ENCODE results near the gene HACD2. TPM values are rescaled to one million over a fixed set of nuclear protein-coding genes. Genes with fewer than 3 reads are reported as not detected.

HACD2 gene
- total RNA-seq, 1 donor = 30.4 TPM

DNA sequence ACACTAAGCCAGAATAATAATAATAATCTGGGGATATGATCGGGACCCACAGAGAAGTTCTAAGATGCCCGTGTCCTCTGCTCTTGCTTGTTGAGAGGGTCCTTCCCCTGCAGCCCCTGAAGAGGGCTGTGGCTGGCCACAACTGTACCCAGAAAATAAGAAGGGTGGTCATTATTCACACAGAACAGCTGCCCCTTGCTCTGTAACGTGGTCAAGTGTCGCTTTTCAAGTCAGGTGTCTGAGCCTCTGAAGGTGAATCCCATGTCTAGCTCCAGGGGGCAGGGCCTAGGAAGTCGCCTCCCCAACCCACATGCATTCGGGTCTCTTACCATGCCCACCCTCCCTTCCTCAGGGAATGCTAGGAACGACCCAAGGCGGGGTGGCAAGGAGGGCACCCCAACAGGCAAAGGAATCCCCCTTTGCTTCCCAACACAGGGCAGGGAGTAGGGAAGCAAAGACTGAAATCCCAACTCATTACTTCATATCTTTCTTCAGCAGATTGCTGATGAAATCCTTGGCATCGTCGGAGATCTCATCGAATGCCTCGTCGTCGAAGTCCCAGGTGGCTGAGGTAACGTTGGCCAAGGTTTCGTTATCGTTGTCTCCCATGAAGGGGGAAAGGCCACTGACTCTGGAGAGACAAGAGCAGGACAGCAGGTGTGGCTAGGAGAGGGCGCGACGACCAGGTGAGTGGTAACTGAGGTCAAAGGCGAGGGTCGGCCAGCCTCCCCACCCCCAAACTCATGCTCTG lies 44.3 kb upstream of the HACD2 start:
- TF ChIP-seq, protein P1, sequence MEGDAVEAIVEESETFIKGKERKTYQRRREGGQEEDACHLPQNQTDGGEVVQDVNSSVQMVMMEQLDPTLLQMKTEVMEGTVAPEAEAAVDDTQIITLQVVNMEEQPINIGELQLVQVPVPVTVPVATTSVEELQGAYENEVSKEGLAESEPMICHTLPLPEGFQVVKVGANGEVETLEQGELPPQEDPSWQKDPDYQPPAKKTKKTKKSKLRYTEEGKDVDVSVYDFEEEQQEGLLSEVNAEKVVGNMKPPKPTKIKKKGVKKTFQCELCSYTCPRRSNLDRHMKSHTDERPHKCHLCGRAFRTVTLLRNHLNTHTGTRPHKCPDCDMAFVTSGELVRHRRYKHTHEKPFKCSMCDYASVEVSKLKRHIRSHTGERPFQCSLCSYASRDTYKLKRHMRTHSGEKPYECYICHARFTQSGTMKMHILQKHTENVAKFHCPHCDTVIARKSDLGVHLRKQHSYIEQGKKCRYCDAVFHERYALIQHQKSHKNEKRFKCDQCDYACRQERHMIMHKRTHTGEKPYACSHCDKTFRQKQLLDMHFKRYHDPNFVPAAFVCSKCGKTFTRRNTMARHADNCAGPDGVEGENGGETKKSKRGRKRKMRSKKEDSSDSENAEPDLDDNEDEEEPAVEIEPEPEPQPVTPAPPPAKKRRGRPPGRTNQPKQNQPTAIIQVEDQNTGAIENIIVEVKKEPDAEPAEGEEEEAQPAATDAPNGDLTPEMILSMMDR (IDR thresholded peaks at IDR 0.05; ENCODE audit: insufficient read depth, low read length) = no peak
- H3K4me3 ChIP-seq (ENCODE audit: low read depth, low read length) = no peak overlapping the region
- DNase-seq (ENCODE audit: low read depth) = no peak

DNA sequence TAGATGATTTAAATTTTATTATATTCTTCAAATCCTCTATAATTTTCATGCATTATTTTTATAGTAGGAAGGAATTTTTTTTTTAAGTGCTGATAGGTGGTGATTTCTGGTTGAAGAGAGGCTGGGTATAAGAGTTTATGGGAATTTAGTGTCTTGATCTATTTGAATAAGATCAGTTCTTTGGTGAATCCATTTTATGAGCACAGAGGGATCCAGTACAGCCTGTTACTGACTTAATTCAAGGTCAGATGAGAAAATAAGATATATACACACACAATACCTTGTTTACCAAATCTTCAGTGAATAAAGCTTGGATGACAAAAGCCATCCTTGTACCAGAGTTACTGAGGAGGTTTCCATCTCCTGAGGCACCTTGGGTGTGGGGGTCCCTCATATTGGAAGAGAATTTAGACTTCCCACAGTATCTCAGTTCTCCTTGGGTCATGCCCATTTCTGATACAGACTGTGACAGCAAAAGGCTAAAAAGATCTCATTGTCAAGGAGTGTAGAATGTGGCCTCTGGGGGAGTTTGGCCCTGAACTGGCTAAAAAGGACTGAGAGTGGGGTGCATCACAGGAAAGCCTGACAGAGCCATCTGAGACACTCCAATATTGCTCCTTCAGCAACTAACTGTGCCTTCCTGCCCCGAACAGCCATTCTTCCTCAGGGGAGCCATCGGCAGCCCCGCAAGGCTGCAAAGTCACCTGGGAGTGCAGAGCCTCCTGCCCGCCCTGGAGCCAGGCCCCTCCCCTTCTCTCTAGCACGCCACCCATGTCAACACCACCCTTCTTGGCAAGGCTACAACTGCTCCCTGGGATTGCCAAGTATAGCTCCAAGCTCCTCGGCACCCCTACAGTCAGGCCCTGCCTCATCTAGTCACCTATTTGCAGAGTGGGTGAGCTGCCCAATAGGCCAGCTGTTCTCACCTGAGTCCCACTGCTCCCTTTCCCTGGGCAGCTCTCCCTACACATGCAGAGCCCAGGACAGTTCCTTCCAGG lies 43.1 kb upstream of the HACD2 start:
- DNase-seq (ENCODE audit: low read depth) = no peak
- TF ChIP-seq, protein P1 (IDR thresholded peaks at IDR 0.05; ENCODE audit: insufficient read depth, low read length) = no peak
- H3K4me3 ChIP-seq (ENCODE audit: low read depth, low read length) = no peak overlapping the region

DNA sequence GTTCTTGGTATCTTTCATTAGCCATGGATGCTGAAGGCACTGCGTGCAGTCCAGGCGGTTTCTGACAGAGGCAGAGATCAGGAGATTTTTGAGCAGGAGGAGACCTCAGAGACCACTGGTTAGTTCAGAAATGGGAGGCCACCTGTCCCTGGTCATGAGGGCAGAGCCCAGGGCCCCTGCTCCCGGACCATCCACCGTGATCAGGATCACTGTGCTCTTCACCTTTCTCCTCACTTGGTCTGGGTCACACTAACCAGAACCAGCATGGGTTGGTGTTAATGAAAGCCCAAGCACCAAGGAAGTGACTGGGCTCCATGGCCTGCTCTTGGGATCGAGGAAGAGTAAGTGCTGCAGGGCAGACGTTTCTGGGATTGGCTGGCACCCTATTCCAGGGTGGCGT lies 42.0 kb upstream of the HACD2 start:
- no peak for DNase-seq (ENCODE audit: low read depth)
- no peak overlapping the region for H3K4me3 ChIP-seq (ENCODE audit: low read depth, low read length)
- TF ChIP-seq, protein P1 (IDR thresholded peaks at IDR 0.05; ENCODE audit: insufficient read depth, low read length) = no peak

DNA sequence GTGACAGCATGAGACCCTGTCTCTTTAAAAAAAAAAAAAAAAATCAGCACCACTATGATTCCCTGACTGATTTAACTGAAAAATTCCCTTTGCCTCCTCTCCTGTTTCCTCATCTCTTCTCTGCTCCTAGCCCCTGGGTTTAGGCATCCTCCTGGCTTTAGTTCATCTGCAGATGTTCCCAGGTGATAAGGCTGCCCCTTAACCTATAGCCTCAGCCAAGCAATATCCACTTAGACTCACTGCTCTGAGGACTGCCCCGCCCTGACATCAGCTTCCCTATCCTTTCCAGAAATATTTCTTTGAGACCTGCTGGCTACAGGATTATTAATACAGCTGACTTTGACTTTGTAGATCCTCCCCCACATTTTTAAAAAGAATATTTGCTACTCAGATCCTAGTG lies 39.4 kb upstream of the HACD2 start:
- TF ChIP-seq, protein P1 (IDR thresholded peaks at IDR 0.05; ENCODE audit: insufficient read depth, low read length) = no peak
- H3K4me3 ChIP-seq (ENCODE audit: low read depth, low read length) = no peak overlapping the region
- DNase-seq (ENCODE audit: low read depth) = no peak

DNA sequence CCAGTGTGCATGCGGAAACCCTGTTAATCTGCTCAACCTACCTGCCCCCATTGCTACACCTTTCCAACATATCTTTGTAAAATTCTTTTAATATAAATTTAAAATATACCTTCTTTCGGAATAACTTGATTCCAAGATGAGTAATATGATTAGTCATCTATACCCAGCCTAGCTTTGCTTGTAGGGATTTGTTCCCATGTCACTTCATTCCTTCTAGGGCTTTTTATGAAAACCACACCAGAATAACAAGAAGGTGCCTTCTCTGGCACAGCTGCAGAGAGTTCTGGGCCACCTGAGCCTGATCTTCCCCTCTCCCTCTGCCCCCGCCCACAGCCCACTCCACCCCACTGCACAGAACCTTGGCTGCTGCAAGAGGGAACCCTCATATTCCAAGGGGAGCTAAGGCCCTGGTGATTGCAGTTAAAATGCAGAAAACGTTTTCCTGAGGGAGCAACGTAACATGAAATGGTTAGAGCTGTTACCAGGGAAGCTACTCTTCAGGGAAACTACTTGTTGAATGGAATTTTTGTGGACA lies 38.6 kb upstream of the HACD2 start:
- TF ChIP-seq, protein P1 (IDR thresholded peaks at IDR 0.05; ENCODE audit: insufficient read depth, low read length) = no peak
- no peak overlapping the region for H3K4me3 ChIP-seq (ENCODE audit: low read depth, low read length)
- DNase-seq (ENCODE audit: low read depth) = no peak

DNA sequence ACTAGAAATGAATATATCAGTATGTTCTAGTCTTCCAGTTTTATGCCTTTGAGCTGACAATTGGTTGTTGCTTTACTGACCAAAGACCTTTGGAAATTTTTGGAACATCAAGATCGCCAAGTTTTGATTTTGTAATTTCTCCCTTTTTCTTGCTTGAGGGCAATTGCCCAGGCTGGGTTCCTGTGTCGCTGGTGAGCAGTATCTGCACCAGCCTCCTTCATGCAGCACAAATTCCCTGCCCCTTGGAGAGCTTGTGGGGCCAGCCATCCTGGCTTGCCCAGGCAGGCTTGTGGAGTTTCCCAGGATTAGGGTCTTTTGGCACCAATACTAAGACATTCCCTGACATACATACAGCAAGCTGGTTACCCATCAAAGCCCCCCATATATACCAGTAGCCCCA lies 37.9 kb upstream of the HACD2 start:
- DNase-seq (ENCODE audit: low read depth) = no peak
- TF ChIP-seq, protein P1 (IDR thresholded peaks at IDR 0.05; ENCODE audit: insufficient read depth, low read length) = no peak
- H3K4me3 ChIP-seq (ENCODE audit: low read depth, low read length) = no peak overlapping the region
